GM12891 (cell line): ENCODE data around the gene CDCA3.

ENCODE experiments used
- POLR2A ChIP-seq: IDR thresholded peaks from 2 replicates; pipeline ENCODE4 v1.6.1; 2011; ENCODE audit warnings: low read depth, low read length, control low read depth
- POLR2AphosphoS5 ChIP-seq: IDR thresholded peaks from 2 replicates; pipeline ENCODE4 v1.6.1; 2011; ENCODE audit warnings: low read depth, low read length, control low read depth
- TAF1 ChIP-seq: IDR thresholded peaks from 2 replicates; pipeline ENCODE4 v1.6.1; 2011; ENCODE audit warnings: low read depth, low read length, control low read depth

DNA sequence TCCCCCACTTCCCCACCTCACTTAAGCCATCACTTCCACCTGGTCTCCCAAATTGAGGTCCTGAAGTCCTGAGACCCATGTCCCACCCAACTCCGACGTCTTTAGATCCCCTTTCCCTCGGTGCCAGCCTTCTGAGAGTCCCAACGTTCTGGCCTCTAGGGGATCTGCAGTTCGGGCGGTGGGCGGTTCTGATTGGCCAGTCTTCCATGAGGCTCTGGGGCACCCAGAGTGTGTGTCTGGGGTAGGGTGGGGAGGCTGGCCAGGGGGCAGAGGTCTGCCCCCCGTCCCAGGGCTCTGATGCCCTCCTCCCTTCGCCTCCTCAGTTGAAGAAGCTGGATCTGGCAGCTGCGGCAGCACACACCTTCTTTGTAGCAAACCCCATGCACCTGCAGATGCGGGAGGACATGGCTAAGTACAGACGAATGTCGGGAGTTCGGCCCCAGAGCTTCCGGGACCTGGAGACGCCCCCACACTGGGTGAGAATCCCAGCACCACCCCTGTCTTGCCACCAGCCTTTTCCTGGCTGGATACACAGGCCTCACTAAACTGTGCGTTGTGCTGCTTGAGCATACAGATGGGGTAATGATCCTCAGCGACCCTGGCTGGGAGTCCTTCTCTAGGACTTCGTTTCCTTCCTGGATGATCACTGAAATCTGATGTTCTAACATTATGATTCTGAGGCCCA lies 21.4 kb downstream of the CDCA3 start:
- TF ChIP-seq POLR2AphosphoS5 = no peak
- TF ChIP-seq TAF1 = no peak
- no peak for TF ChIP-seq POLR2A
